Suprapubic skin (tissue), 4 donors: ENCODE data around the gene FNBP1. TPM values are rescaled to one million over a fixed set of nuclear protein-coding genes. Genes with fewer than 3 reads are reported as not detected.

Source experiments
- DNase-seq, 2 donors: peaks; one replicate each; pipeline ENCODE4 v3.0.0-alpha.2; 2019; ENCODE audit warnings: low spot score in 2 of 2
- H3K27ac ChIP-seq: fragments of 200-600 bp; sonication (generic); one replicate; pipeline ENCODE4 v1.5.1; 2019
- H3K27me3 ChIP-seq: fragments of 200-600 bp; sonication (generic); one replicate; pipeline ENCODE4 v1.5.1; 2019
- H3K36me3 ChIP-seq: fragments of 200-600 bp; sonication (generic); one replicate; pipeline ENCODE4 v1.5.1; 2019
- H3K4me1 ChIP-seq: fragments of 200-600 bp; sonication (generic); one replicate; pipeline ENCODE4 v1.5.1; 2019
- H3K4me3 ChIP-seq: fragments of 200-600 bp; sonication (generic); one replicate; pipeline ENCODE4 v1.5.1; 2019; ENCODE audit warnings: mild to moderate bottlenecking
- H3K9me3 ChIP-seq: fragments of 200-600 bp; sonication (generic); one replicate; pipeline ENCODE4 v1.5.1; 2019
- CTCF ChIP-seq, 2 donors: fragments of 200-600 bp in 1 of 2; fragments of 450-650 bp in 1 of 2; sonication (generic) in 1 of 2; IDR thresholded peaks; one replicate each; pipeline ENCODE4 v1.5.1; 2016 to 2019; ENCODE audit warnings: antibody characterized with exemption in 2 of 2, mild to moderate bottlenecking in 1 of 2, moderate library complexity in 1 of 2
- EP300 ChIP-seq: sonication (generic); formaldehyde crosslinking; IDR thresholded peaks from one replicate; pipeline ENCODE4 v1.6.1; 2017; ENCODE audit warnings: antibody characterized with exemption
- POLR2A ChIP-seq, 2 donors: fragments of 450-650 bp; IDR thresholded peaks; one replicate each; pipeline ENCODE4 v1.6.1; 2017; ENCODE audit warnings: antibody characterized with exemption in 2 of 2, mild to moderate bottlenecking in 2 of 2, moderate library complexity in 2 of 2
- POLR2AphosphoS5 ChIP-seq, 3 donors: sonication (generic); formaldehyde crosslinking; IDR thresholded peaks; one replicate each; pipeline ENCODE4 v1.6.1; 2017; ENCODE audit warnings: antibody characterized with exemption in 3 of 3
- WGBS: methylation state at CpG from one replicate; pipeline ENCODE4 v1.1.5; 2018; 5-methylcytosine and 5-hydroxymethylcytosine counted together
- total RNA-seq, 4 donors: library from RNA; depleted of rRNA; stranded (reverse); fragments of >200 nt; gene quantifications; one replicate each; pipeline ENCODE4 v1.1.0, GENCODE V29; 2016

Gene FNBP1
- total RNA-seq, 4 donors from 2014 or later, result 23.7 to 50.5 (median 43.3) TPM

DNA sequence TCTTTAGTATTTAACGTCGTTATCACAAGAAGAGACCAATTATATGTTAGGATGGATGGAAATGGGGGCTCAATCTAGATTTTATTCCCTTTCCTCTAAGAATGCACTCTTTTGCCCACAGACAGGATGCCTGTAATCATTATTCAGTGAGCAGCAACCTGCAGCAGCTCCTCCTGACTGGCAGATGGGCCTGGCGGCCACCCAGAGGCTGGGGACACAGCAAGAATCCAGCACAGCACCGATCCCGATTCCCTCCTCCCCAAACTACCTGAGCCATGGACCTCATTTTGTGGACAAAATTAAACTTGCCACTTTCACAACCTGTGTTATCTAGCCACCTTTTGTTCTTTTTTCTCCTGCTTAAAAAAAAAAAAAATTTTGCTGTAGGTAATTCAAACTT lies 106.8 kb downstream of the FNBP1 start:
- Histone ChIP-seq H3K4me1 (peaks cover 56% of the 10 kb centered on the region), H3K36me3 (peaks cover 2% of the 10 kb centered on the region), H3K27ac (no peak overlapping the region), H3K4me3 (no peak overlapping the region), H3K27me3 (no peaks in the 10 kb centered on the region), H3K9me3 (no peaks in the 10 kb centered on the region)
- 67% methylated on average over 5 of the region's 5 CpGs for WGBS
- TF ChIP-seq POLR2AphosphoS5 (IDR thresholded peaks at IDR 0.05) (no peak), POLR2A (IDR thresholded peaks at IDR 0.05) (no peak), EP300 (no peak), CTCF (IDR thresholded peaks at IDR 0.05) (no peak)
- DNase-seq, result no peak

DNA sequence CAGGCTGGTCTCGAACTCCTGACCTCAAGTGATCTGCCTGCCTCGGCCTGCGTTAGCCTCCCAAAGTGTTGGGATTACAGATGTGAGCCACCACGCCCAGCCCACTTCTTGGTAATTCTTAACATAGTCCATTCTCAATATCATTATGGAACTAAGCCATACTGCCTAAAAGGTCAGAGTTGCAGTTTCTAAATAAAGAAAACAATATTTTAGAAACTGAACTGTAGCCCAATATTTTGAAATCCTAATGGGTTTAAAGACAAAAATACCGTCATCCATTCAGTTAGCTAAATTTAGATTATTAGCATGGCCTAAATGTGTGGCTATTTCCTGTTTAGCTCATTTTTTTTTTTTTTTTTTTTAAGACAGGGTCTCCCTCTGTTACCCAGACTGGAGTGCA lies 108.2 kb downstream of the FNBP1 start:
- Histone ChIP-seq H3K9me3 (no peaks in the 10 kb centered on the region), H3K27ac (peak overlapping the region; percentile 79), H3K27me3 (no peaks in the 10 kb centered on the region), H3K4me3 (no peak overlapping the region), H3K4me1 (peaks cover 61% of the 10 kb centered on the region), H3K36me3 (no peaks in the 10 kb centered on the region)
- WGBS, result 71% methylated on average over 5 of the region's 5 CpGs
- no peak for DNase-seq
- TF ChIP-seq CTCF (IDR thresholded peaks at IDR 0.05) (no peak), EP300 (no peak), POLR2A (IDR thresholded peaks at IDR 0.05) (no peak), POLR2AphosphoS5 (IDR thresholded peaks at IDR 0.05) (no peak)

- Histone ChIP-seq H3K4me3 (no peak overlapping the region), H3K4me1 (peaks cover 60% of the 10 kb centered on the region), H3K36me3 (no peaks in the 10 kb centered on the region), H3K9me3 (no peaks in the 10 kb centered on the region), H3K27me3 (no peaks in the 10 kb centered on the region), H3K27ac (peak overlapping the region; percentile 79)
- DNase-seq, result no peak
- WGBS, result 69% methylated on average over 4 of the region's 4 CpGs
- TF ChIP-seq POLR2AphosphoS5 (IDR thresholded peaks at IDR 0.05) (no peak), CTCF (IDR thresholded peaks at IDR 0.05) (no peak)
Observed at GRCh38 chr9:129934041-129934591, 108.9 kb downstream of the FNBP1 start.

DNA sequence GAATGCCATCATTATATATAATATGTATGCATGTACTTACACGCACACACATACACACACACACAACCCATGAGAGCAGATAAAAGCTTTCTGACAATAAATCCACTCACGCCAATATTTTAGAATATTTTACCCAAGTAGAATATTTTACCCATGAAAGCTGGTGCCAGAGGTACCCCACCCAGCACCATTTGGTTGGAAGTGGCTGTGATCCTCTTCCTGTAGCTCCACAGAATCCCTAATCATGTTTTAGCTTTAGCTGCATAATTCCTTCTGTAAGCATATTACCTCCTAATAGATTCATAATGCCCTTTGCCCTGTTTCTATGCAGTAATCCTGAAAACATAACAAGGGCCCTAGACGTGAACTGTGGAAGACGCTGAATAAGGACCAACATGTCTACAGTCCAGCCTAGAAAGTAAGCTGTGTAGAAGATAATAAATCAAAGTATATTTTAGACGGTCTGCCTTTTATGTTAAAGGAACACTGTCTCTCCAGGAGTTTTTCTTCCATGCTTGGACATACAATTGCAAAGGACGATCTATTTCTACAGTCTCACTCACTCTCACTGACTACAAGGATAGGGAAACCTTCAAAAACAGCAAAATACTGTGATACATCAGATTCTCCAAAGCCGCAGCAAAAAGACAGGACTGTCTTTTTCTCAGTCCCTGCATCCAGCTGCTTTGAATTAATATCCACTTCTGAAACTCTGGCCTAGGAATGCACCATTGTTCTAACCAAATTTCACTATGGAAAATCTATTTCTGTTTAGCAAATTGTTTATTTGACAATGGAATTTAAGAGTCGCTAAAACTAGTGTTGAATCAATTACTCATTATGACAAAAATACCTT lies 109.6 kb downstream of the FNBP1 start:
- Histone ChIP-seq H3K4me3 (no peak overlapping the region), H3K4me1 (peaks cover 54% of the 10 kb centered on the region)
- no peak for DNase-seq

More for the DNA sequence above, 109.6 kb downstream of the FNBP1 start:
- peak overlapping the region; percentile 77 for H3K27ac ChIP-seq
- 54% methylated on average over 8 of the region's 8 CpGs for WGBS
- peaks cover 6% of the 10 kb centered on the region for H3K36me3 ChIP-seq
- no peak for TF ChIP-seq EP300
- no peak for TF ChIP-seq POLR2AphosphoS5 (IDR thresholded peaks at IDR 0.05)
- no peak for TF ChIP-seq CTCF (IDR thresholded peaks at IDR 0.05)
- TF ChIP-seq POLR2A (IDR thresholded peaks at IDR 0.05), result no peak
- no peaks in the 10 kb centered on the region for H3K27me3 ChIP-seq
- no peaks in the 10 kb centered on the region for H3K9me3 ChIP-seq
